Measurements from ENCODE around the gene ROR2.

Gene ROR2

GRCh38 chr9:91882627-91883026 is 67.4 kb downstream of the ROR2 start:
- Histone ChIP-seq H2AFZ (ENCODE audit: low read depth, low read length) (no peak overlapping the region), H3K36me3 (ENCODE audit: insufficient read depth, low read length) (no peaks in the 10 kb centered on the region), H3K4me2 (ENCODE audit: insufficient read depth, low read length) (no peak overlapping the region), H4K20me1 (ENCODE audit: insufficient read depth, low read length) (no peaks in the 10 kb centered on the region), H3K79me2 (ENCODE audit: insufficient read depth, low read length) (no peaks in the 10 kb centered on the region), H3K9me3 (ENCODE audit: insufficient read depth, low read length, severe bottlenecking) (no peaks in the 10 kb centered on the region), H3K4me3 (ENCODE audit: low read depth in 1 of 2, low read length in 2 of 2) (no peak overlapping the region), H3K9ac (ENCODE audit: low read depth, low read length) (no peak overlapping the region), H3K27me3 (ENCODE audit: insufficient read depth, low read length, poor library complexity) (peaks cover 11% of the 10 kb centered on the region), H3K27ac (ENCODE audit: low read length) (no peak overlapping the region), H3K4me1 (ENCODE audit: insufficient read depth, low read length) (no peaks in the 10 kb centered on the region)
- DNase-seq (no peak), ATAC-seq (ENCODE audit: insufficient read depth, low read depth) (no peak)
- TF ChIP-seq EZH2 (IDR thresholded peaks at IDR 0.05; ENCODE audit: borderline replicate concordance, low read depth, low read length, severe bottlenecking), result no peak
- peak; percentile 20 for TF ChIP-seq CTCF (IDR thresholded peaks at IDR 0.05; ENCODE audit: borderline replicate concordance, extremely low read depth, low read length, poor library complexity, severe bottlenecking)

GRCh38 chr9:91880378-91880972 is 69.6 kb downstream of the ROR2 start:
- no peak overlapping the region for H2AFZ ChIP-seq (ENCODE audit: low read depth, low read length)
- H3K4me1 ChIP-seq (ENCODE audit: insufficient read depth, low read length), result no peaks in the 10 kb centered on the region
- H3K36me3 ChIP-seq (ENCODE audit: insufficient read depth, low read length), result no peaks in the 10 kb centered on the region
- ATAC-seq (ENCODE audit: insufficient read depth, low read depth) (no peak), DNase-seq (no peak)
- H3K9ac ChIP-seq (ENCODE audit: low read depth, low read length), result no peak overlapping the region
- TF ChIP-seq CTCF (IDR thresholded peaks at IDR 0.05; ENCODE audit: borderline replicate concordance, extremely low read depth, low read length, poor library complexity, severe bottlenecking), result no peak
- no peak for TF ChIP-seq EZH2 (IDR thresholded peaks at IDR 0.05; ENCODE audit: borderline replicate concordance, low read depth, low read length, severe bottlenecking)
- H3K27me3 ChIP-seq (ENCODE audit: insufficient read depth, low read length, poor library complexity), result peaks cover 17% of the 10 kb centered on the region
- no peaks in the 10 kb centered on the region for H4K20me1 ChIP-seq (ENCODE audit: insufficient read depth, low read length)
- no peak overlapping the region for H3K4me3 ChIP-seq (ENCODE audit: low read depth in 1 of 2, low read length in 2 of 2)
- H3K4me2 ChIP-seq (ENCODE audit: insufficient read depth, low read length), result no peak overlapping the region
- H3K9me3 ChIP-seq (ENCODE audit: insufficient read depth, low read length, severe bottlenecking), result no peaks in the 10 kb centered on the region
- H3K27ac ChIP-seq (ENCODE audit: low read length), result no peak overlapping the region
- H3K79me2 ChIP-seq (ENCODE audit: insufficient read depth, low read length), result no peaks in the 10 kb centered on the region

GRCh38 chr9:91879231-91879630 is 70.8 kb downstream of the ROR2 start:
- no peak overlapping the region for H3K4me3 ChIP-seq (ENCODE audit: low read depth in 1 of 2, low read length in 2 of 2)
- H3K79me2 ChIP-seq (ENCODE audit: insufficient read depth, low read length), result no peaks in the 10 kb centered on the region
- TF ChIP-seq CTCF (IDR thresholded peaks at IDR 0.05; ENCODE audit: borderline replicate concordance, extremely low read depth, low read length, poor library complexity, severe bottlenecking) (no peak), EZH2 (IDR thresholded peaks at IDR 0.05; ENCODE audit: borderline replicate concordance, low read depth, low read length, severe bottlenecking) (no peak)
- no peak for DNase-seq
- H3K9ac ChIP-seq (ENCODE audit: low read depth, low read length), result no peak overlapping the region
- H4K20me1 ChIP-seq (ENCODE audit: insufficient read depth, low read length), result no peaks in the 10 kb centered on the region
- H3K27ac ChIP-seq (ENCODE audit: low read length), result no peak overlapping the region
- peaks cover 17% of the 10 kb centered on the region for H3K27me3 ChIP-seq (ENCODE audit: insufficient read depth, low read length, poor library complexity)
- H3K36me3 ChIP-seq (ENCODE audit: insufficient read depth, low read length), result no peaks in the 10 kb centered on the region
- no peak overlapping the region for H3K4me2 ChIP-seq (ENCODE audit: insufficient read depth, low read length)
- H3K9me3 ChIP-seq (ENCODE audit: insufficient read depth, low read length, severe bottlenecking), result no peaks in the 10 kb centered on the region
- no peaks in the 10 kb centered on the region for H3K4me1 ChIP-seq (ENCODE audit: insufficient read depth, low read length)
- no peak overlapping the region for H2AFZ ChIP-seq (ENCODE audit: low read depth, low read length)
- no peak for ATAC-seq (ENCODE audit: insufficient read depth, low read depth)
